Esophagus muscularis mucosa (tissue), 4 donors: ENCODE results near the gene TINCR. TPM values are rescaled to one million over a fixed set of nuclear protein-coding genes. Genes with fewer than 3 reads are reported as not detected.

Source experiments
- DNase-seq: peaks from one replicate; pipeline ENCODE4 v3.0.0-alpha.2; 2017; ENCODE audit errors: extremely low spot score
- H3K27ac ChIP-seq, 4 donors: fragments of 200-600 bp; sonication (generic); replicated peaks in 1 of 4; 1 replicate in 3 of 4; 2 replicates in 1 of 4; pipeline ENCODE4 v1.5.1; 2016 to 2019; ENCODE audit warnings: mild to moderate bottlenecking in 1 of 4
- H3K27me3 ChIP-seq, 4 donors: fragments of 200-600 bp; sonication (generic); one replicate each; pipeline versions ENCODE4 v1.5.1 to v1.6.0; 2016 to 2019
- H3K36me3 ChIP-seq, 4 donors: fragments of 200-600 bp; sonication (generic); one replicate each; pipeline ENCODE4 v1.5.1; 2016 to 2019
- H3K4me1 ChIP-seq, 4 donors: fragments of 200-600 bp; sonication (generic); one replicate each; pipeline ENCODE4 v1.5.1; 2016 to 2019
- H3K4me3 ChIP-seq, 4 donors: fragments of 200-600 bp; sonication (generic); 1 replicate in 2 of 4; 2 replicates in 2 of 4; pipeline ENCODE4 v1.5.1; 2016 to 2019; ENCODE audit warnings: mild to moderate bottlenecking in 4 of 4, moderate library complexity in 1 of 4
- H3K9me3 ChIP-seq, 4 donors: fragments of 200-600 bp; sonication (generic); 1 replicate in 3 of 4; 2 replicates in 1 of 4; pipeline ENCODE4 v1.5.1; 2016 to 2019
- EP300 ChIP-seq: sonication (generic); formaldehyde crosslinking; IDR thresholded peaks from one replicate; pipeline ENCODE4 v1.6.1; 2017; ENCODE audit warnings: antibody characterized with exemption
- POLR2A ChIP-seq: fragments of 450-650 bp; IDR thresholded peaks from one replicate; pipeline ENCODE4 v1.6.1; 2017; ENCODE audit warnings: antibody characterized with exemption, moderate library complexity, mild to moderate bottlenecking, low read depth
- POLR2AphosphoS5 ChIP-seq, 2 donors: sonication (generic); formaldehyde crosslinking; IDR thresholded peaks; one replicate each; pipeline ENCODE4 v1.6.1; 2017; ENCODE audit warnings: antibody characterized with exemption in 2 of 2
- WGBS: methylation state at CpG from one replicate; pipeline ENCODE4 v1.1.5; 2018; 5-methylcytosine and 5-hydroxymethylcytosine counted together
- intact Hi-C: fragments of 100-400 bp; cut with DNase I; formaldehyde crosslinking; loops from one replicate; pipeline ENCODE4 v1.15.1; 2023
- total RNA-seq, 4 donors: library from RNA; depleted of rRNA; stranded (reverse); fragments of >200 nt; gene quantifications; one replicate each; pipeline versions ENCODE4 v1.1.0 to v1.2.1, GENCODE V29; 2016
- TF ChIP-seq, protein P1 (sequence below), 3 experiments: fragments of 200-600 bp in 2 of 3; fragments of 450-650 bp in 1 of 3; sonication (generic) in 2 of 3; IDR thresholded peaks; one replicate each; pipeline ENCODE4 v1.5.1; 2017 to 2019; ENCODE audit warnings: antibody characterized with exemption in 3 of 3, mild to moderate bottlenecking in 2 of 3, moderate library complexity in 1 of 3

Gene TINCR
- total RNA-seq, 4 donors from 2014 or later = 0.17 to 2.9 (median 0.33) TPM; not detected in 1

DNA sequence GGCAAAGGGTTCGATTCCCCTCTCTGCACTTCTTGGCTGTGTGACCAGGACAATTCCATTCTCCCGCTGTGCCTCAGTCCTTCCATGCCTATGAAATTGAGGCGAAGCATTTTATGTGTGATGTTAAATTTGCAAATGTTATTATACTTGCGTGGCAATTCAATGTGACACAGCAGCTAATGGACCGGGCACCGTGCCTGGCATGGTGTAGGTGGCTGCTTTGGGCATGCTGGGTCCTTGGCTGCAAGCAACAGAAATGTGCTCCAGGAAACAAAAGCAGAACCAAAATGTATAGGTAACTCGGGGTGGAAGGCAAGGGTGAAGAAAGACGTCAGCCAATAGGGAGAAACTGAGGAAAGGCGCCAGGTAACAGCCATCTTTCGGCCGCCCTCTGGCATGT lies 37.1 kb downstream of the TINCR start:
- Histone ChIP-seq H3K9me3 (peaks cover 0 to 22% (median 15%) of the 10 kb centered on the region in 4 donors), H3K27me3 (peaks cover 0 to 5% (median 0%) of the 10 kb centered on the region in 4 donors), H3K36me3 (no peaks in the 10 kb centered on the region), H3K4me3 (no peak overlapping the region), H3K27ac (no peak overlapping the region), H3K4me1 (peaks cover 0 to under 1% (median 0%) of the 10 kb centered on the region in 4 donors)
- DNase-seq = no peak
- TF ChIP-seq, protein P1, sequence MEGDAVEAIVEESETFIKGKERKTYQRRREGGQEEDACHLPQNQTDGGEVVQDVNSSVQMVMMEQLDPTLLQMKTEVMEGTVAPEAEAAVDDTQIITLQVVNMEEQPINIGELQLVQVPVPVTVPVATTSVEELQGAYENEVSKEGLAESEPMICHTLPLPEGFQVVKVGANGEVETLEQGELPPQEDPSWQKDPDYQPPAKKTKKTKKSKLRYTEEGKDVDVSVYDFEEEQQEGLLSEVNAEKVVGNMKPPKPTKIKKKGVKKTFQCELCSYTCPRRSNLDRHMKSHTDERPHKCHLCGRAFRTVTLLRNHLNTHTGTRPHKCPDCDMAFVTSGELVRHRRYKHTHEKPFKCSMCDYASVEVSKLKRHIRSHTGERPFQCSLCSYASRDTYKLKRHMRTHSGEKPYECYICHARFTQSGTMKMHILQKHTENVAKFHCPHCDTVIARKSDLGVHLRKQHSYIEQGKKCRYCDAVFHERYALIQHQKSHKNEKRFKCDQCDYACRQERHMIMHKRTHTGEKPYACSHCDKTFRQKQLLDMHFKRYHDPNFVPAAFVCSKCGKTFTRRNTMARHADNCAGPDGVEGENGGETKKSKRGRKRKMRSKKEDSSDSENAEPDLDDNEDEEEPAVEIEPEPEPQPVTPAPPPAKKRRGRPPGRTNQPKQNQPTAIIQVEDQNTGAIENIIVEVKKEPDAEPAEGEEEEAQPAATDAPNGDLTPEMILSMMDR (IDR thresholded peaks at IDR 0.05) = no peak
- no peak for TF ChIP-seq EP300
- no peak for TF ChIP-seq POLR2A
- intact Hi-C loops = no loop called here
- WGBS = 75% methylated on average over 11 of the region's 11 CpGs

DNA sequence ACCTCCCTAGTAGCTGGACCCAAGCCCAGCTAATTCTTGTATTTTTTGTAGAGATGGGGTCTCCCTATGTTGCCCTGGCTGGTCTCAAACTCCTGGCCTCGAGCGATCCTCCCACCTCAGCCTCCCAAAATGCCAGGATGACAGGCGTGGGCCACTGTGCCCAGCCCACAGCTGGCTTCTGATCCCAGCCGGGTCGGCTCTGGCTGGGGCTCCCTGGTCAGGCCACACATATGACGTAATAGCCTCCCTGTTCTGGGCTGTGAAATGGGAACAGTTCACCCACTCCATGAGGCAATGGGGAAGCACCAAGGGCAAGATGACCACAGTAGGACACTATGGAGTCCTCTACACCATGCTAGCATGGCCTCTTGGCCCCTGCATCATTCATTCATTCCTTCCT lies 41.1 kb downstream of the TINCR start:
- Histone ChIP-seq H3K9me3 (no peaks in the 10 kb centered on the region), H3K27ac (no peak overlapping the region), H3K4me1 (no peaks in the 10 kb centered on the region), H3K27me3 (peaks cover 0 to 8% (median 0%) of the 10 kb centered on the region in 4 donors), H3K36me3 (no peaks in the 10 kb centered on the region), H3K4me3 (no peak overlapping the region)
- WGBS = 90% methylated on average over 6 of the region's 6 CpGs
- DNase-seq = no peak
- TF ChIP-seq EP300 (no peak), POLR2AphosphoS5 (IDR thresholded peaks at IDR 0.05) (no peak), POLR2A (no peak)
- TF ChIP-seq, protein P1 (IDR thresholded peaks at IDR 0.05) = no peak
- intact Hi-C loops = no loop called here

DNA sequence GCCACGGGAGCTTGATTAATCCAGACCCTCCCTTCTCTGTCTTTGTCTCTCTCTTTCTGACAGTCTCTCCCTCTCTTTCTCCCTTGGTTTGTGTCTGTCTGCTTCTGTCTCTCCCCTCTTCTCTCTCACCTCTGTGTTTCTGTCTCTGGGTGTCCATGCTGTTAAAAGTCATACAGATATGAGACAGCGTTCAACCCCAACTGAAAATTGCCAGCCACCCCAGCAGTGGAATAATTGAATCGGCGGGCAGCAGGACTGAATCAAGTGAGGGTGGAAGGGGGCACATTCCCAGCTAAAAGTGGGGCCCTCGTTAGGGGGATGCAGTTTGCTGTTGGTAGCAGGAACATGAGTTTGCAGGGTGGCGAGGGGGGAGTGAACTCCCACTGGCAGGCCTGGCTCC lies 43.7 kb downstream of the TINCR start:
- intact Hi-C loops = no loop called here
- peaks cover 0 to 8% (median 4%) of the 10 kb centered on the region in 4 donors for H3K9me3 ChIP-seq
- H3K27me3 ChIP-seq = peaks cover 0 to 13% (median 0%) of the 10 kb centered on the region in 4 donors
- no peak overlapping the region for H3K4me3 ChIP-seq
- no peak overlapping the region for H3K27ac ChIP-seq
- DNase-seq = no peak
- H3K4me1 ChIP-seq = no peaks in the 10 kb centered on the region
- TF ChIP-seq POLR2AphosphoS5 (IDR thresholded peaks at IDR 0.05) (no peak), POLR2A (no peak), EP300 (no peak)
- TF ChIP-seq, protein P1 (IDR thresholded peaks at IDR 0.05) = no peak
- H3K36me3 ChIP-seq = no peaks in the 10 kb centered on the region
- WGBS = 76% methylated on average over 6 of the region's 6 CpGs

DNA sequence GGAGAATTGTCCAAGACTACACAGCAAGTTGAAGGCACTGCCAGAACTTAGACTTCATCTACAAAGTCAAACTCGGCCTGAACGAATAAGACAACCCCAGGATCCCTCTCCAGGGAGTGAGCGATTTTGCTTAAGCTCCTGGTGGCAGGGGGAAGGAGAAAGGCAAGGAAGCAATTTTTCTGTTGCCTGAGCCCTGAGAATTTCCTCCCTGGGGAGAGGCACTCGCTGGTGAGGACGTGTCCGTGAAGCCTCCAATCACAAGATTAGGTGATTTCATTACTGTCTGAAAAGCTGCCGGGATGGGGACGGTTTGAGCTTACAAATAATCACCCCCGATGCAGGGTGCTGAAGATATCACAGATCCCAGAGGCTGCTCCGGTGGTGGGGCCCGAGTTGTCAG lies 45.6 kb downstream of the TINCR start:
- peaks cover 0 to 13% (median 0%) of the 10 kb centered on the region in 4 donors for H3K27me3 ChIP-seq
- H3K9me3 ChIP-seq = peaks cover 0 to 9% (median 5%) of the 10 kb centered on the region in 4 donors
- WGBS = 77% methylated on average over 11 of the region's 11 CpGs
- H3K4me3 ChIP-seq = no peak overlapping the region
- intact Hi-C loops = no loop called here
- no peak overlapping the region for H3K27ac ChIP-seq
- H3K36me3 ChIP-seq = no peaks in the 10 kb centered on the region
- TF ChIP-seq, protein P1 (IDR thresholded peaks at IDR 0.05) = no peak
- TF ChIP-seq POLR2A (no peak), EP300 (no peak), POLR2AphosphoS5 (IDR thresholded peaks at IDR 0.05) (no peak)
- H3K4me1 ChIP-seq = no peaks in the 10 kb centered on the region
- DNase-seq = no peak

DNA sequence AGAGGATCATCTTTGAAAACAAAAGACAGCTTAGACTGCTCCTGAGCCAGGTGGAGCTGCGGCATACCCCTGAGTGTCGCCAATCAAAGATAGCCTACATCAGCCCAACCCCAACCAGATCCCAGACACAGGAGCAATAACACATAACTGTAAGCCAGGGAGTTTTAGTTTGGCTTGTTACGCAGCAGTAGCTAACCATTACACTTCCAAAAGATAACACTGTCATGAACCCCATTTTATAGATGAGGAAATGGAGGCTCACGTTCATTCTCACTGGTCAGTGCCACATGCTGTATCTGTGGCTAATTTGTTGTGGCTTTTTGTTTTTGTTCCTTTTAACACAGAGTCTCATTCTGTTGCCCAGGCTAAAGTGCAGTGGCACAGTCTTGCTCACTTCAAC lies 47.3 kb downstream of the TINCR start:
- no peak overlapping the region for H3K4me3 ChIP-seq
- peaks cover 0 to 25% (median 19%) of the 10 kb centered on the region in 4 donors for H3K9me3 ChIP-seq
- no peak overlapping the region for H3K27ac ChIP-seq
- WGBS = 92% methylated on average over 4 of the region's 4 CpGs
- intact Hi-C loops = no loop called here
- no peaks in the 10 kb centered on the region for H3K4me1 ChIP-seq
- TF ChIP-seq EP300 (no peak), POLR2A (no peak), POLR2AphosphoS5 (IDR thresholded peaks at IDR 0.05) (no peak)
- TF ChIP-seq, protein P1 (IDR thresholded peaks at IDR 0.05) = no peak
- no peak for DNase-seq
- no peaks in the 10 kb centered on the region for H3K36me3 ChIP-seq
- peaks cover 0 to 7% (median 0%) of the 10 kb centered on the region in 4 donors for H3K27me3 ChIP-seq
